Measurements from ENCODE around the gene TRPV4.

GRCh38 chr12:109811624-109811995 lies 21.6 kb downstream of the TRPV4 start:
- TF ChIP-seq CTCF (IDR thresholded peaks at IDR 0.05) (peak in 3 of 4 donors; percentile 6 to 16 (median 15)), POLR2A (IDR thresholded peaks at IDR 0.05) (no peak)
